ENCODE measurements around the gene FGF18.

GRCh38 chr5:171436804-171437285 is 17.4 kb downstream of the FGF18 start:
- no peak for TF ChIP-seq CTCF (conservative IDR thresholded peaks at IDR 0.05; ENCODE audit: low read depth in 2 of 2)
- no peak for TF ChIP-seq POLR2AphosphoS5 (IDR thresholded peaks at IDR 0.05; ENCODE audit: low read depth)
- no peak for TF ChIP-seq EZH2phosphoT487 (IDR thresholded peaks at IDR 0.05; ENCODE audit: unreplicated experiment)
- TF ChIP-seq EZH2 (IDR thresholded peaks at IDR 0.05; ENCODE audit: low read depth, unreplicated experiment): no peak
- TF ChIP-seq ZNF331 (CRISPR knock-in tag; IDR thresholded peaks at IDR 0.05; ENCODE audit: low read depth): no peak
